ENCODE results near the gene UBE2E2. TPM values are rescaled to one million over a fixed set of nuclear protein-coding genes. Genes with fewer than 3 reads are reported as not detected.

Gene UBE2E2
- total RNA-seq, 2 donors from 2014 or later: 23.2 to 34.5 TPM

DNA sequence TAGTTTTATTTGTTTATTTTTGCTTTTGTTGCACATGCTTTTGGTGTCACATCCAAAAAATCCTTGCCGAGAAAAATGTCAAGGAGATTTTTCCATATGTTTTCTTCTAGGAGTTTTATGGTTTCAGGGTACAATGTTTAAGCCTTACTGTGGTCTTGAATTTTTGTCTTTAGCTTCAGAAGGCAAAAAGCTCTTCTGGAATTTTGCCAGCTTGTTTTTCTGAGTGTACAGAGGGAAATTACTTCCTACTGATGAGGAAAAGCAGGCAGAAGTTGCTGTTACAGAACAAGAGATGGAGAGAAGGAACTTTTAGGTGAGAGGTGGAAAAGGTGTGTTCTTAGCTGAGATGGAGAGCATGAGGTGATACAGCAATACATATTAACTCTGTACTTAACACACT, 59.6 kb downstream of the UBE2E2 start:
- H3K4me1 ChIP-seq (ENCODE audit: control insufficient read depth, insufficient read depth, low read length): no peaks in the 10 kb centered on the region
- H3K4me3 ChIP-seq (ENCODE audit: low read length): no peak overlapping the region
- Mint-ChIP-seq H3K27ac (no peak overlapping the region), H3K4me3 (no peak overlapping the region), H3K27me3 (ENCODE audit: insufficient read depth) (no peaks in the 10 kb centered on the region), H3K4me1 (no peaks in the 10 kb centered on the region), H3K9me3 (peaks cover 2% of the 10 kb centered on the region), H3K36me3 (ENCODE audit: low read depth) (no peaks in the 10 kb centered on the region)
- H3K27ac ChIP-seq (ENCODE audit: low read depth, low read length): no peak overlapping the region
- 80 to 91% methylated on average over 1 of the region's 1 CpG for WGBS, 2 experiments (ENCODE audit: insufficient coverage in 1 of 2, insufficient read length in 1 of 2)
- TF ChIP-seq, protein P1, sequence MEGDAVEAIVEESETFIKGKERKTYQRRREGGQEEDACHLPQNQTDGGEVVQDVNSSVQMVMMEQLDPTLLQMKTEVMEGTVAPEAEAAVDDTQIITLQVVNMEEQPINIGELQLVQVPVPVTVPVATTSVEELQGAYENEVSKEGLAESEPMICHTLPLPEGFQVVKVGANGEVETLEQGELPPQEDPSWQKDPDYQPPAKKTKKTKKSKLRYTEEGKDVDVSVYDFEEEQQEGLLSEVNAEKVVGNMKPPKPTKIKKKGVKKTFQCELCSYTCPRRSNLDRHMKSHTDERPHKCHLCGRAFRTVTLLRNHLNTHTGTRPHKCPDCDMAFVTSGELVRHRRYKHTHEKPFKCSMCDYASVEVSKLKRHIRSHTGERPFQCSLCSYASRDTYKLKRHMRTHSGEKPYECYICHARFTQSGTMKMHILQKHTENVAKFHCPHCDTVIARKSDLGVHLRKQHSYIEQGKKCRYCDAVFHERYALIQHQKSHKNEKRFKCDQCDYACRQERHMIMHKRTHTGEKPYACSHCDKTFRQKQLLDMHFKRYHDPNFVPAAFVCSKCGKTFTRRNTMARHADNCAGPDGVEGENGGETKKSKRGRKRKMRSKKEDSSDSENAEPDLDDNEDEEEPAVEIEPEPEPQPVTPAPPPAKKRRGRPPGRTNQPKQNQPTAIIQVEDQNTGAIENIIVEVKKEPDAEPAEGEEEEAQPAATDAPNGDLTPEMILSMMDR (conservative IDR thresholded peaks at IDR 0.05): no peak
- no peak for DNase-seq
- no peaks in the 10 kb centered on the region for H3K36me3 ChIP-seq (ENCODE audit: control insufficient read depth, insufficient read depth, low read length)
- no peaks in the 10 kb centered on the region for H3K9me3 ChIP-seq (ENCODE audit: control insufficient read depth, low read length)
- no peaks in the 10 kb centered on the region for H3K27me3 ChIP-seq (ENCODE audit: control insufficient read depth, insufficient read depth, low read length, poor library complexity, severe bottlenecking)
- H3K9ac ChIP-seq (ENCODE audit: extremely low read depth, low read length, poor library complexity, severe bottlenecking): no peak overlapping the region

DNA sequence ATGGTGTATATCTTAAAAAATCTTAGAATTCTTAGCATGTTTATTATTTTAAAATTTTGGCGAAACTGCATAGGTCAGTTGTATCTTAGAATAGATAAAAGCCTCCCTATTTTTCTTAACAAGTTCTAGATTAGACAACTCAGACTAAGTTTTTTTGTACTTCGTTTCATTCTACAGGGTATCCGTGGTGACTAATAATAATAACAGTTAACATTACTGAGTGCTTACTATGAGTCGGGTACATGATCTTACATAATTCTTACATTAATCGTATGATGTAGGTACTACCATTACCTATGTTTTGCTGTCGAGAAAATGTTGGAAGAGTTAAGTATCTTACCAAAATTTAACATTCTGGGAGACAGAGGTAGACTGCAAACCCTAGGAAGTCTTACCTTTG, 60.7 kb downstream of the UBE2E2 start:
- WGBS, 2 experiments (ENCODE audit: insufficient coverage in 1 of 2, insufficient read length in 1 of 2): 92% methylated on average over 6 of the region's 6 CpGs; no CpG with 5 or more reads in 1 of the 2 experiments
- no peaks in the 10 kb centered on the region for H3K27me3 Mint-ChIP-seq (ENCODE audit: insufficient read depth)
- H3K4me1 Mint-ChIP-seq: no peaks in the 10 kb centered on the region
- Histone ChIP-seq H3K9ac (ENCODE audit: extremely low read depth, low read length, poor library complexity, severe bottlenecking) (no peak overlapping the region), H3K4me3 (ENCODE audit: low read length) (no peak overlapping the region), H3K36me3 (ENCODE audit: control insufficient read depth, insufficient read depth, low read length) (no peaks in the 10 kb centered on the region), H3K4me1 (ENCODE audit: control insufficient read depth, insufficient read depth, low read length) (no peaks in the 10 kb centered on the region), H3K27me3 (ENCODE audit: control insufficient read depth, insufficient read depth, low read length, poor library complexity, severe bottlenecking) (no peaks in the 10 kb centered on the region), H3K9me3 (ENCODE audit: control insufficient read depth, low read length) (no peaks in the 10 kb centered on the region), H3K27ac (ENCODE audit: low read depth, low read length) (no peak overlapping the region)
- peaks cover 2% of the 10 kb centered on the region for H3K9me3 Mint-ChIP-seq
- H3K36me3 Mint-ChIP-seq (ENCODE audit: low read depth): no peaks in the 10 kb centered on the region
- no peak overlapping the region for H3K4me3 Mint-ChIP-seq
- no peak overlapping the region for H3K27ac Mint-ChIP-seq
- no peak for DNase-seq
- TF ChIP-seq, protein P1 (conservative IDR thresholded peaks at IDR 0.05): no peak

DNA sequence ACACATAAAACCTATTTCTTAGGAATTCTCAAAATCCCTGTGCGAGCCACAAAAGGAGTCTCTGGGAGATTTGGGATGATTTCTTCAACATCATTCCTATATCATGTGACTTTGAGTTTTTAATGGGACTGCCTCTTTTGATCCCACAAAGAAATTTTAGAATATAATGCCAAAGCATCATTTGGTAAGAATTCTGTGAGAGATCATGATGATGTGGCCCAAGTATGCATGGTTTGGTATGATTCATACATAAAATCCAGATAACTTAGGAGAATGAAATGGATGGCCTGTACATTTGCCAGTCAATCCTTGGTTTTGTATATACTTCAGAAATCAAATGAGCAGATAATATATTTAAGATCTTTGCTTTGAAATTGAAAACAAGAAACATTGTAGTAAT, 61.3 kb downstream of the UBE2E2 start:
- Histone ChIP-seq H3K4me1 (ENCODE audit: control insufficient read depth, insufficient read depth, low read length) (no peaks in the 10 kb centered on the region), H3K9ac (ENCODE audit: extremely low read depth, low read length, poor library complexity, severe bottlenecking) (no peak overlapping the region), H3K4me3 (ENCODE audit: low read length) (no peak overlapping the region), H3K27me3 (ENCODE audit: control insufficient read depth, insufficient read depth, low read length, poor library complexity, severe bottlenecking) (no peaks in the 10 kb centered on the region), H3K9me3 (ENCODE audit: control insufficient read depth, low read length) (no peaks in the 10 kb centered on the region), H3K36me3 (ENCODE audit: control insufficient read depth, insufficient read depth, low read length) (no peaks in the 10 kb centered on the region), H3K27ac (ENCODE audit: low read depth, low read length) (no peak overlapping the region)
- 100% methylated on average over 1 of the region's 1 CpG; no CpG with 5 or more reads in 1 of the 2 experiments for WGBS, 2 experiments (ENCODE audit: insufficient coverage in 1 of 2, insufficient read length in 1 of 2)
- Mint-ChIP-seq H3K27me3 (ENCODE audit: insufficient read depth) (no peaks in the 10 kb centered on the region), H3K36me3 (ENCODE audit: low read depth) (no peaks in the 10 kb centered on the region), H3K4me1 (no peaks in the 10 kb centered on the region), H3K27ac (no peak overlapping the region), H3K4me3 (no peak overlapping the region), H3K9me3 (peaks cover 4% of the 10 kb centered on the region)
- no peak for DNase-seq
- TF ChIP-seq, protein P1 (conservative IDR thresholded peaks at IDR 0.05): no peak
